Activated T-cell treated with anti-CD3 and anti-CD28 coated beads, Interleukin-2, amount 50 U/mL, for 4 hours (primary cell): Measurements from ENCODE around the gene BCAS4. TPM values are rescaled to one million over a fixed set of nuclear protein-coding genes. Genes with fewer than 3 reads are reported as not detected.
"Not testable (repeated sequence)": the region's sequence is repeated elsewhere in the genome, so short reads cannot be mapped to it uniquely, and the experiment has no call there.

Experiments
- ATAC-seq, 2 donors: fragments of 200-7000 bp; cut with Tn5 transposase; one replicate each; pipeline ENCODE4 v1.10.0; 2021
- DNase-seq: peaks from one replicate; pipeline ENCODE4 v3.0.0-alpha.2; 2020
- H3K27me3 Mint-ChIP-seq: one replicate; pipeline ENCODE4 v1.8.0; 2021; ENCODE audit warnings: low read depth, mixed read lengths
- H3K36me3 Mint-ChIP-seq: one replicate; pipeline ENCODE4 v1.8.0; 2022; ENCODE audit warnings: mixed read lengths; ENCODE audit not compliant: insufficient read depth
- H3K4me1 Mint-ChIP-seq: one replicate; pipeline ENCODE4 v1.8.0; 2021; ENCODE audit warnings: low read depth, mixed read lengths
- H3K4me3 Mint-ChIP-seq: one replicate; pipeline ENCODE4 v1.8.0; 2021; ENCODE audit warnings: mild to moderate bottlenecking, moderate library complexity, mixed read lengths
- H3K9me3 Mint-ChIP-seq: one replicate; pipeline ENCODE4 v1.8.0; 2021; ENCODE audit warnings: mixed read lengths
- total RNA-seq, 3 donors: library from RNA; stranded (reverse); gene quantifications; one replicate each; pipeline ENCODE4 v1.2.1, GENCODE V29; 2021

The BCAS4 gene
- total RNA-seq, 3 donors from 2014 or later: 10.2 to 13.6 (median 12.7) TPM

DNA sequence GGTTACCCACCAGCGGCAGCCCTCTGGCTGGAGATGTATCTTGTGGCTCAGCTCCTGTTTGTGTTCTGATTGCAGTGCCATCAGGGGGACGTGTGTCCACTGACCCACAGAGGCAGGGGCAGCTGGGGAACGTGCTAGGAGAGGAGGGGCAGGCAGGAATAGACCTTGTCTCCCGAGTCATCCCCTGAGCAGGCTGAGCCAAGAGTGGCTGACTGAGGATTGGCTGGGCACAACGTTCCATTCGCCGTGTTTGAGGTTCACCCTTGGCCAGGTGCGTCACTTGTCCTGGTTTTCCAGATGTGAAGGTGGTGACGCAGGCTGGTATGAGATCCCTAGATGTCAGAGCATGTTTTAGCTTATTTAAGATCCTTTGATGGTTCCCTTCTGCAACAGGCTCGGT, 78.7 kb downstream of the BCAS4 start:
- ATAC-seq (no peak), DNase-seq (no peak)
- Mint-ChIP-seq H3K4me1 (no peaks in the 10 kb centered on the region), H3K27me3 (no peaks in the 10 kb centered on the region), H3K9me3 (no peaks in the 10 kb centered on the region), H3K36me3 (peaks cover 5% of the 10 kb centered on the region), H3K4me3 (no peak overlapping the region)

DNA sequence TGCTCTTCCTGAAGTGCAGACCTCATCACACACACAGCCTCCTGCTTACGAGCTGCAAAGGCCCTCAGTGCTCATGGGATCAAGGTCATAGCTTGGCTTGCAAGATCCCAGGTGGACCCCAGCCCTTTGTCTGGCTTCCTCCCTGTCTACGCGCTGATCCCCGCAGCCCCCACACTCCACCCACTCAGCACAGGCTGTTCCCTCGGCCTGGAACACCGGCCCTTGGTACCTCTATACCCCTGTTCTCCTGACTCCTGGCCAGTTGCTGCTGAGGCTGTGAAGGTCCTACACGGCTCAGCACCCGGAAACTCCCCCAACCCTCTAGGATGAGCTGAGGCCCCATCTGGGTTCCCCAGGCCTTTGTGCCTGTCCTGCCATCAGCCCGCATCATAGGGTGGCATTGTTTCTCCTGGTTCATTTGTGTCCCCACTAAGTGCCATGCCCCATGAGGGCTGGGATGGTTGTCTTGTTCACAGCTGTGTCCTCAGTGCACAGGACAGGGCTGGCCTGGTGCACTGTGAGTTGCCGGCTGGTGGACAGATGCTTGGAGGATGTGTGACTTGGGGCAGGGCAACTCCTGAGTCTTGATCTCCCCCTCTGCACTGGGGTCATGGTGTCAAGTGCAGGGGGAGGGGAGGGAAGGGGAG, 79.4 kb downstream of the BCAS4 start:
- DNase-seq (no peak), ATAC-seq (no peak)
- Mint-ChIP-seq H3K4me3 (no peak overlapping the region), H3K36me3 (peaks cover 5% of the 10 kb centered on the region), H3K27me3 (no peaks in the 10 kb centered on the region), H3K9me3 (no peaks in the 10 kb centered on the region), H3K4me1 (no peaks in the 10 kb centered on the region)

DNA sequence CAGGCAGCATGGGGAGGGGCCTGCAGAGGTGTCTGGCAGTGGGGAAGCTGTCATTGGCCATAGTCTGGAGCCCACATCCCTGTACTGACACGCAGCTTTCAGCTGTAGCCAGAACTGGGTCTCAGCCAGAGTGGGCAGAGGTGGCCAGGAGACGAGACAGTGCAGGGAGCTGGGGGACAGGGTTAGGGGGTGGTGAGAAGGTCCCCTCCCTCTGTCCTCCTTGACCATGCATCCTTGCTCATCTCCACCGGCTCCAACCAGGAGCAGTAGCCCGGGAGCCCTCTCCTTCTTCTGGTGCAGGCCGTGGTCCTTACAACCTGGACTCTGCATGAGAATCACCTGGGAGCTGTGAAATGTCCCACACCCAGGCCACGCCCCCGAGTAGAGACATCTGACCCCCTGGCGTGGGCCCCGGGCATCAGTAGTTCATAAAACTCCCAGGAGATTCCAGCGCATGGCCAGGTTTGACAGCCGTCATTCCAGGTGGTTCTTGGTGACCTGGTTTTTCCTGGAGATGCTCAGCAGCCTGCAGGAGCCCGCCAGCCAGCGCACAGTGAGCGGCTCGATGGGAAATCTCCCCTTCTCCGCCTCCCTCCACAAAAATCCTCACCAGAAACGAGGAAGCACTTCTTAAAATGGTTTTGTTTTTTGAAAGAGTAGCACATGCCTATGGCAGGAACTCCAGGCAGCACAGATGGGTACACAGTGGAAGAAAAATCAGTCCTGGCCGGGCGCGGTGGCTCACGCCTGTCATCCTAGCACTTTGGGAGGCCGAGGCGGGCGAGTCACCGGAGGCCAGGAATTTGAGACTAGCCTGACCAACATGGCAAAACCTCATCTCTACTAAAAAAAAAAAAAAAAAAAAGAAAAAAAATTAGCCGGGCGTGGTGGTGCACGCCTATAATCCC, 80.2 kb downstream of the BCAS4 start:
- H3K27me3 Mint-ChIP-seq: no peaks in the 10 kb centered on the region

DNA sequence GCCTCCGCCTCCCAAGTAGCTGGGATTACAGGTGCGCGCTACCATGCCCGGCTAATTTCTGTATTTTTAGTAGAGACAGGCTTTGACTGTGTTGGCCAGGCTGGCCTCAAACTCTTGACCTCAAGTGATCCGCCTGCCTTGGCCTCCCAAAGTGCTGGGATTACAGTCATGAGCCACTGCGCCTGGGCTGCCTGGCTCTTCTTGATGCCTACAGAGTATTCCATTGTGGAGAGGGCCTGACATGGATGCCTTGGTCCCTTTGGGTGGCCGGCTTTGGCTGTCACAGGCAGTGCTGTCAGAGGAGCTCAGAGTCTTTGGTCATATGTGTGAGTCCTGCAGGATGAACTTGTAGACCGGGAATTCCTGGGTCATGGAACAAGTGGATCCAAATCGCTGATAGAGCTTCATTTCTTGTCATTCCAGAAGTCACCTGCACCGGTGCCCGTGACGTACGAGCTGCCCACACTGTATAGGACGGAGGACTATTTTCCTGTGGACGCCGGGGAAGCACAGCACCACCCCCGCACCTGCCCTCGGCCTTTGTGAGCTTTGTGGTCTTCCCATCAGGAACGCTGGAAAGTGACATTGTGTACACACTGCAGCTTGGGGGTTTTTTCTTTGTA, 81.3 kb downstream of the BCAS4 start:
- ATAC-seq (no peak), DNase-seq (no peak)
- Mint-ChIP-seq H3K4me1 (no peaks in the 10 kb centered on the region), H3K27me3 (no peaks in the 10 kb centered on the region), H3K9me3 (no peaks in the 10 kb centered on the region), H3K4me3 (no peak overlapping the region), H3K36me3 (peaks cover 9% of the 10 kb centered on the region)

More for the DNA sequence above, 80.2 kb downstream of the BCAS4 start:
- H3K4me1 Mint-ChIP-seq: no peaks in the 10 kb centered on the region
- no peak overlapping the region for H3K4me3 Mint-ChIP-seq
- H3K36me3 Mint-ChIP-seq: peaks cover 9% of the 10 kb centered on the region
- no peaks in the 10 kb centered on the region for H3K9me3 Mint-ChIP-seq
- DNase-seq (no peak), ATAC-seq (no peak)

DNA sequence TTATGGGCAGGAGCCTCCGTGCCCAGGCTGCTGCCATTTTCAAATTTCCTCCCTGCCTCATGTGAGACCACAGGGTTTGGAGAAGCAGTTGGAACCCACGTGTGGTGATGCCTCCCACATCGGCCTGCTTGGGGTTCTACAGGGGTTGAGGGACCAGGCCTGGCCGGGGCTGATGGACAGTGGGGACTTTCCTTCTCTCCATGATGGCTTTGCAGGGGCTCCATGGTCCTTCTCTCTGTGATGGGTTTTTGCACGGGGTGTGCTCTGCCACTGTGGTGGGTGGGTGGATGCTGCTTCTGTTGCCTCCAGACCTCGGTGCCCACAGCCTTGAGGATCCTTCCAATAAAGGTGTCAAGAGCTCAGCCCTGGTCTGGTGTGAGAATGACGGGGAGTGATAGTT, 82.0 kb downstream of the BCAS4 start:
- DNase-seq: no peak

DNA sequence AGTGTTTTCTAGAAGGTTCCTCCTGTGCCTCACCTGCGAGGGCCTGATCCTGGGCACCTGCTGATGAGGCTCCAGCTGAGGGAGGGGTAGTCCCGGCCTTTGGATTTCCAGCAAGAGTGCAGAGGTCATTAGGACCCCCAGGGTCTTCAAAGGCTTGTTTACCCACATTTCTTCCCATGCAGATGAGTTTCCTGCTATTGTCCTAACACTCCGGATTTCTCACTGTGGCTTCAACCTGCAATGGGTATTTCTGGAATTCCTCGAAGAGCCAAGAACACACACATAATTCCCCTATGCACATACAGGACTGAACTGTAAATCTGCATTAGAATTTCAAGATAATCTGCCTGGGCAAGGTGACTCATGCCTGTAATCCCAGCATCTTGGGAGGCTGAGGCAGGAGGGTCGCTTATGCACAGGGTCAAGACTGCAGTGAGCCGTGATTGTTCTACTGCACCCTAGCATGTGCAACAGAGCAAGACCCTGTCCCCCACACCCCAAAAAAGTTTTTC, 82.4 kb downstream of the BCAS4 start:
- Mint-ChIP-seq H3K4me3 (no peak overlapping the region), H3K4me1 (no peaks in the 10 kb centered on the region), H3K9me3 (no peaks in the 10 kb centered on the region), H3K27me3 (no peaks in the 10 kb centered on the region), H3K36me3 (peaks cover 9% of the 10 kb centered on the region)
- DNase-seq (no peak), ATAC-seq (no peak)

More for the DNA sequence above, 82.0 kb downstream of the BCAS4 start:
- H3K4me3 Mint-ChIP-seq: no peak overlapping the region
- H3K4me1 Mint-ChIP-seq: no peaks in the 10 kb centered on the region
- no peaks in the 10 kb centered on the region for H3K9me3 Mint-ChIP-seq
- peaks cover 9% of the 10 kb centered on the region for H3K36me3 Mint-ChIP-seq
- ATAC-seq: no peak
- no peaks in the 10 kb centered on the region for H3K27me3 Mint-ChIP-seq

DNA sequence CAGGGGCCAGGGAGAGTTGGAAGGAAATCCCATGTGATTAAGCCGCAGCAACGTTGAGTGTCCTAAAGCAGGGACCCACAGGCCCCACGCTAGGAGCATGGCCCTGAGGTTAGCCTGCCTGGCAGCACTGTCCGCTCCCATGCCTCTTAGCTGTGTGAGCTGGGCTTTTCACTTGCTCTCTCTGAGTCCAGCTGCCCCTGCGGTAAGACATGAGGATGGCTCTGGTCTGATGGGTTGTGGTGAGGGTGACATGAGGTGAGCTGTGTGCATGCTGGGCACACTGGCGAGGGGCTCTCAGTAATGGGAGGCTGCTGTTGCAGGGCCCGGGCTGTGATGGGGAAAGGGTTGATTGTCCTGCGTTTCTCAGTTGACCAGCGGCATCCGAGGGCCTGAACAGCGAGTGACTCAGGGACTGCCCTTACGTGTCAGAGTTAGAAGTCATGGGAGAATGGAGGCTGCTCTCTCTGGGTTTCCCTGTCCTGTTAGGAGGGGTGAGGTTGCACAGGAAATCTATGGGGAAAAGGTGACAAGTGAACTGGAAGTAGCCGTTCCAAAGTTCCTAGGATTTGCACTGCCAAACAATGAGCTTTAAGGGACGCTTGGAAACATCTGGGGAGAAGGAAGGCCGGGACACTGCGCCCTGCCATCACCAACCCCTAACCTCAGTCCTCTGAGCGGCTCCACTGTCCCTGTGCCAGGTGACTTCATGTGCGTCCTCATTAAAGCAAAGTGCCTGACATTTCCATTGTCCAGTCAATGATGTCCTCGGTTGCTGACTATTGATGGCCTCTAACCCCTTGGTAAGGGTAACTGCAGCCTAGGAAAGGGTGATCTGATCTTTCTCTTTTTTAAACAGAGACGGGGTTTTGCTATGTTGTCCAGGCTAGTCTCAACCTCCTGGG, 85.0 kb downstream of the BCAS4 start:
- no peak for DNase-seq
- Mint-ChIP-seq H3K36me3 (peaks cover 9% of the 10 kb centered on the region), H3K27me3 (no peaks in the 10 kb centered on the region), H3K4me3 (no peak overlapping the region), H3K9me3 (no peaks in the 10 kb centered on the region), H3K4me1 (no peaks in the 10 kb centered on the region)
- no peak for ATAC-seq

DNA sequence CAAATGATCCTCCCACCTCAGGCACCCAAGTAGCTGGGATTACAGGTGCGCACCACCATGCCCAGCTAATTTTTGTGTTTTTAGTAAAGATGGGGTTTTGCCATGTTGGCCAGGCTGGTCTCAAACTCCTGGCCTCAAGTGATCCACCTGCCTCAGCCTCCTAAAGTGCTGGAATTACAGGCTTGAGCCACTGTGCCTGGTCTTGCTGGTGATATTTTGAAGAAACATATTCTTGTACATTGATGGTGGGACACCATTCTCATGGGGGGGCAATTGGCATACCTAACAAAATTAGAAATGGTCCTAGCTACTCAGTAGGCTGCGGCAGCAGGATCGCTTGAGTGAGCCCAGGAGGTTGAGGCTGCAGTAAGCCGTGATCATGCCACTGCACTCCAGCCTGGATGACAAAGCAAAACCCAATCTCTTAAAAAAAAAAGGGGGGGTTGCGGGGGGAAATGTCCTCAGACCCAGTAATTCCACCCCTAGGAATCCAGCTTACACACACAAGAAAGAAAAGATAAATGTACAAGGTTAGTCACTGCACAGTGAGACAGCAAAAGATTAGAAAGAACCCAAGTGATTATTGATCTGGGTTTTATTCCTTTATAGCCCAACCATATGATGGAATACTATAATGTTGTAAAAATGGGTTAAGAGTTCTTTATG, 87.0 kb downstream of the BCAS4 start:
- H3K9me3 Mint-ChIP-seq, DNase-seq, H3K4me1 Mint-ChIP-seq, H3K36me3 Mint-ChIP-seq, H3K4me3 Mint-ChIP-seq, H3K27me3 Mint-ChIP-seq, ATAC-seq: not testable (repeated sequence)

DNA sequence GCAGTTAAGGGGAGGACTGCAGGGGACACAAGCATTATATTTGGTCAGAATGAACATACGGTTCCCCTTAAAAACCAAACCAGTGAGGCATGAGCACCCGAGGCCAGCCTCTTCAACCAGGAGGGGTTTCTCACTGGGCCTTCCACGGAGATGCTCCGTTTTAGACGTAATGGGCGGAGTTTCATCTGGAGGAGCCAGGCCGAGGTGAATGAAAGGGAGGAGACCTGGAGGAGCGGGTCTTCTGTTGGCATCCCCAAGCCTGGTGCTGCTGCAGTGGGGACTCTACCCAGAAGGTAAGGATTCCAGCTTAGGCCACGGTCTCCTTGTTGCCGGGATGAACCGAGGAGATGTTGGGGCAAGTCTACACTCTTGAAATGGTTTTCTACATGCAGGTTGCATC, 89.0 kb downstream of the BCAS4 start:
- no peaks in the 10 kb centered on the region for H3K27me3 Mint-ChIP-seq
- H3K9me3 Mint-ChIP-seq: no peaks in the 10 kb centered on the region
- no peak for ATAC-seq
- H3K4me3 Mint-ChIP-seq: no peak overlapping the region
- no peak for DNase-seq
- H3K36me3 Mint-ChIP-seq: peaks cover 9% of the 10 kb centered on the region
- H3K4me1 Mint-ChIP-seq: no peaks in the 10 kb centered on the region

DNA sequence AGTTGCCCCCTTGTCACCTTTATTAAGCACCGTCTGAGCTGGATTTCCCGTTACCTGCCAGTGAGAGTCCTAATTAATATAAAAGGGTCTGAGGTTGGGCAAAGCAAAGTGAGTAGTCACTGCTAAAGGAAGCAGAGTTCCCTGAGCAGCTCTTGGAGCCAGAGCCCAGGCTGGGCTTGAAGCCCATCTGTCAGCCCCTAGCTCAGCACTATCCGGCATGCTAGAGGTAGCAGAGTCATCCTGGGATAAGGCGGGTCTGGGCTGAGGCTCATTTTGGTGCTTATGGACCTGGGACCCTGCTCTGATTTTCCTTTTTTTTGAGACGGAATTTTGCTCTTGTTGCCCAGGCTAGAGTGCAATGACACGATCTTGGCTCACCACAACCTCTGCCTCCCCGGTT, 90.2 kb downstream of the BCAS4 start:
- H3K36me3 Mint-ChIP-seq: peaks cover 14% of the 10 kb centered on the region
- no peaks in the 10 kb centered on the region for H3K4me1 Mint-ChIP-seq
- DNase-seq (no peak), ATAC-seq (no peak)
- no peaks in the 10 kb centered on the region for H3K9me3 Mint-ChIP-seq
- H3K27me3 Mint-ChIP-seq: no peaks in the 10 kb centered on the region
- no peak overlapping the region for H3K4me3 Mint-ChIP-seq

DNA sequence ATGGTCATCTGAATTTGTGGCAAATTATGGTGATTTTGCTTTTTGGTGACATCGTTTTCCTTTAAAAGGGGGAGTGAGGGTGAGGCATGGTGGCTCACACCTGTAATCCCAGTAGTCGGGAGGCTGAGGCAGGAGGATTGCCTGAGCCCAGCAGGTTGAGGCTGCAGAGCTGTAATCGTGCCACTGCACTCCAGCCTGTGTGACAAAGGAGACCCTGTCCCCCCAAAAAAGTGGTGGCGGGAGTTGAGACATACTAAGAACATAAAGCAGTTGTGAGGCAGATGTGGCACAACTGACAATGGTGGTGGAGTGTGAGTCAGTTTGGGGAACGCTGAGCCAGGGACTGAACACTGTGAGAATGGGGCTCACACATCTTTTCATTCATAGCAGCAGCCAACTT, 90.9 kb downstream of the BCAS4 start:
- Mint-ChIP-seq H3K27me3 (no peaks in the 10 kb centered on the region), H3K36me3 (peaks cover 14% of the 10 kb centered on the region), H3K9me3 (no peaks in the 10 kb centered on the region), H3K4me3 (no peak overlapping the region), H3K4me1 (no peaks in the 10 kb centered on the region)
- DNase-seq (no peak), ATAC-seq (no peak)

DNA sequence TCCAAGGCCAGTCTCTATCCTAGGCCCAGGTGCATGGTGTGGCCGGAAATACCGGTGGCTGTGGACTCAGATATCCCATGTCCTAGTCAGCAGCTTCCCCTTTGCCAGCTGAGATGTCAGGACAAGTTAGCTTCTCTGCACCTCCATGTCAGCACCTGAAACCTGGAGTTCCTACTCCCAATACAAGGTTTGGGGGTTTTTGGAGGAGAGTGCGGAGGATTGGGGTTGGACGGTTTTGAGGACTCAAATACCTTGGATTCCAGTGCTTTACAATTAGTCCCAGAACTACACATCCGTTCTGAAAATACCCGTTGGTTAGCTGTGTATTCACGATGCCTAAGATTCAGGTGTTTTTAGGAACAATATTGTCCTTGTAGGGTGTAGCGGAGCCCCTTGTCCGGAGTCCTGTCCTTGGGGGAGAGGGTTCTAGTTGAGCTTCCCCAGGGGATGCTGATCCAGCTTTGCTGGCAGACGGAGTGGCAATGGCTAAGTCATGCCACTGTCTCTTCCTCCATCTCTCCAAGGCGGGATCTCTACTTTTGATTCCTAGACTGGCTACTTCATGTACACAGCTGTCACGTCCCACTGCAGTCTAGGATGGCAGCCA, 91.4 kb downstream of the BCAS4 start:
- Mint-ChIP-seq H3K27me3 (no peaks in the 10 kb centered on the region), H3K4me3 (no peak overlapping the region), H3K9me3 (no peaks in the 10 kb centered on the region), H3K4me1 (no peaks in the 10 kb centered on the region), H3K36me3 (peaks cover 14% of the 10 kb centered on the region)
- DNase-seq: no peak
- no peak for ATAC-seq

DNA sequence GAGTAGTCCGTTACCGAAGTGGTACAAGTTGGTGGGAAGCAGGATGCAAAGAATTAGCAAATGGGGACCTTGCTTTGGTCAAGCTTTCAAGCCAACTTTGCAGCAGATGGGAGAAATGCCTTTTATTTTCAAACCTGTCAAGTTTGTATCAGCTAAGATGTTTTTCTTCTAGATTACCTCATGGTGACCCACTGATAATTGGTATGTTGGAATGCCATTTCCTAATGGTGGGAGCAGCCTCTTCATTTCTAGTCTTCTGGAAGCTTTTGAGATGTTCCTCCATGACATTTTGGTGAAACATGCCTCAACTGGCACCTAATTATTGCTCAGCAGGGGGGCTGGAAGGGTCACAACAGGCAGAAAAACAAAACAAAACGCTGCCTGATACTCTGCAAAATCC, 92.7 kb downstream of the BCAS4 start:
- DNase-seq (no peak), ATAC-seq (no peak)
- Mint-ChIP-seq H3K4me3 (no peak overlapping the region), H3K9me3 (no peaks in the 10 kb centered on the region), H3K27me3 (no peaks in the 10 kb centered on the region), H3K36me3 (peaks cover 26% of the 10 kb centered on the region), H3K4me1 (peaks cover 5% of the 10 kb centered on the region)
